ENCODE data around the gene SYT1. TPM values are rescaled to one million over a fixed set of nuclear protein-coding genes. Genes with fewer than 3 reads are reported as not detected.

SYT1 gene
- total and polyA plus RNA-seq, 2 donors (not counting 3 experiments of a cell fraction or from before 2014, with no cell fraction given): 3.2 to 15.3 TPM

- H3K36me3 ChIP-seq (ENCODE audit: control insufficient read depth in 2 of 2, extremely low read depth in 1 of 2, insufficient read depth in 2 of 2, low read length in 2 of 2): no peaks in the 10 kb centered on the region
- dilution Hi-C loops (cut with MboI; ENCODE audit: extremely low pct_ligation_motif_present, low sequenced_read_pairs) (no loop called here), intact Hi-C loops (cut with micrococcal nuclease) (no loop called here)
- TF ChIP-seq CTCF (IDR thresholded peaks at IDR 0.05; ENCODE audit: extremely low read depth in 1 of 2, insufficient read depth in 1 of 2, low read depth in 1 of 2, low read length in 2 of 2) (no peak), FOS (IDR thresholded peaks at IDR 0.05; ENCODE audit: borderline replicate concordance, insufficient read depth, low read length) (no peak)
- H3K9me3 ChIP-seq (replicated peaks; ENCODE audit: control insufficient read depth, insufficient read depth, low read length): no peaks in the 10 kb centered on the region
- no peak overlapping the region for H2AFZ ChIP-seq (ENCODE audit: low read depth, low read length)
- no peaks in the 10 kb centered on the region for H4K20me1 ChIP-seq (replicated peaks; ENCODE audit: control insufficient read depth, extremely low read depth, insufficient read depth, low read length)
- H3K4me2 ChIP-seq (ENCODE audit: insufficient read depth, low read length): no peak overlapping the region
- CTCF ChIA-PET: interaction anchor here (0.5 to 1.0 kb wide), 2 partner anchors 19 to 670 kb away, joined by 4 to 5 read pairs; no protein-coding TSS in a partner anchor
- FAIRE-seq (no peak), DNase-seq (ENCODE audit: low read depth, low spot score) (no peak)
- no peak overlapping the region for H3K9ac ChIP-seq (replicated peaks; ENCODE audit: extremely low read depth, insufficient read depth, low read length)
- H3K79me2 ChIP-seq (ENCODE audit: control insufficient read depth, insufficient read depth, low read length): no peaks in the 10 kb centered on the region
- H3K4me3 ChIP-seq (replicated peaks in 1 of 3; ENCODE audit: insufficient read depth in 1 of 3, low read depth in 1 of 3, low read length in 3 of 3): no peak overlapping the region
- no peaks in the 10 kb centered on the region for H3K4me1 ChIP-seq (ENCODE audit: control insufficient read depth, extremely low read depth, insufficient read depth, low read length)
- H3K27ac ChIP-seq (ENCODE audit: insufficient read depth, low read depth, low read length): no peak overlapping the region
- no peaks in the 10 kb centered on the region for H3K9me1 ChIP-seq (replicated peaks; ENCODE audit: control insufficient read depth, extremely low read depth, insufficient read depth, low read length)
- no TSS peak for BruUV-seq (replicated peaks)
- POLR2A ChIA-PET: no interaction called here
- no peaks in the 10 kb centered on the region for H3K27me3 ChIP-seq (ENCODE audit: control insufficient read depth in 2 of 2, insufficient read depth in 2 of 2, low read length in 2 of 2)
These were observed 291.1 kb downstream of the SYT1 start for GRCh38 chr12:79155683-79156082.

GRCh38 chr12:79156846-79157463 lies 292.4 kb downstream of the SYT1 start:
- no peak overlapping the region for H2AFZ ChIP-seq (ENCODE audit: low read depth, low read length)
- CTCF ChIA-PET: no interaction called here
- intact Hi-C loops (cut with micrococcal nuclease): no loop called here

More at GRCh38 chr12:79156846-79157463, 292.4 kb downstream of the SYT1 start:
- no peaks in the 10 kb centered on the region for H3K4me1 ChIP-seq (ENCODE audit: control insufficient read depth, extremely low read depth, insufficient read depth, low read length)
- no peak overlapping the region for H3K27ac ChIP-seq (ENCODE audit: insufficient read depth, low read depth, low read length)
- no TSS peak for BruUV-seq (replicated peaks)
- H3K79me2 ChIP-seq (ENCODE audit: control insufficient read depth, insufficient read depth, low read length): no peaks in the 10 kb centered on the region
- no peaks in the 10 kb centered on the region for H3K27me3 ChIP-seq (ENCODE audit: control insufficient read depth in 2 of 2, insufficient read depth in 2 of 2, low read length in 2 of 2)
- DNase-seq (ENCODE audit: low read depth, low spot score): no peak
- no peaks in the 10 kb centered on the region for H3K9me3 ChIP-seq (replicated peaks; ENCODE audit: control insufficient read depth, insufficient read depth, low read length)
- dilution Hi-C loops (cut with MboI; ENCODE audit: extremely low pct_ligation_motif_present, low sequenced_read_pairs): no loop called here
- no peak for FAIRE-seq
- no peak overlapping the region for H3K4me2 ChIP-seq (ENCODE audit: insufficient read depth, low read length)
- POLR2A ChIA-PET: no interaction called here
- H4K20me1 ChIP-seq (replicated peaks; ENCODE audit: control insufficient read depth, extremely low read depth, insufficient read depth, low read length): no peaks in the 10 kb centered on the region
- H3K36me3 ChIP-seq (ENCODE audit: control insufficient read depth in 2 of 2, extremely low read depth in 1 of 2, insufficient read depth in 2 of 2, low read length in 2 of 2): no peaks in the 10 kb centered on the region
- H3K4me3 ChIP-seq (replicated peaks in 1 of 3; ENCODE audit: insufficient read depth in 1 of 3, low read depth in 1 of 3, low read length in 3 of 3): no peak overlapping the region
- H3K9ac ChIP-seq (replicated peaks; ENCODE audit: extremely low read depth, insufficient read depth, low read length): no peak overlapping the region
- H3K9me1 ChIP-seq (replicated peaks; ENCODE audit: control insufficient read depth, extremely low read depth, insufficient read depth, low read length): no peaks in the 10 kb centered on the region
- TF ChIP-seq EZH2 (IDR thresholded peaks at IDR 0.05; ENCODE audit: borderline replicate concordance, low read depth, low read length, severe bottlenecking) (no peak), FOS (IDR thresholded peaks at IDR 0.05; ENCODE audit: borderline replicate concordance, insufficient read depth, low read length) (no peak), POLR2A (IDR thresholded peaks at IDR 0.05; ENCODE audit: low read depth, low read length) (no peak), GATA2 (IDR thresholded peaks at IDR 0.05; ENCODE audit: insufficient read depth, insufficient read length, low read depth, low read length) (no peak)

Measured in endothelial cell of umbilical vein (primary cell).